ENCODE results near the gene VCL.
"Not testable (repeated sequence)": the region's sequence is repeated elsewhere in the genome, so short reads cannot be mapped to it uniquely, and the experiment has no call there.

The VCL gene

GRCh38 chr10:73983096-73984047, 14.5 kb upstream of the VCL start:
- no peaks in the 10 kb centered on the region for H3K27me3 Mint-ChIP-seq
- no peaks in the 10 kb centered on the region for H3K9me3 Mint-ChIP-seq
- no peak overlapping the region for H3K4me3 Mint-ChIP-seq

GRCh38 chr10:73989594-73990150, 8.2 kb upstream of the VCL start:
- DNase-seq (no peak), ATAC-seq (no peak)
- H3K27me3 Mint-ChIP-seq = no peaks in the 10 kb centered on the region
- no peaks in the 10 kb centered on the region for H3K9me3 Mint-ChIP-seq
- no peak overlapping the region for H3K4me3 Mint-ChIP-seq
- H3K4me1 Mint-ChIP-seq = peaks cover 33% of the 10 kb centered on the region
- H3K36me3 Mint-ChIP-seq (ENCODE audit: low read depth) = no peaks in the 10 kb centered on the region
- H3K27ac Mint-ChIP-seq = no peak overlapping the region

More at GRCh38 chr10:73983096-73984047, 14.5 kb upstream of the VCL start:
- no peak for DNase-seq
- peaks cover 7% of the 10 kb centered on the region for H3K4me1 Mint-ChIP-seq
- H3K27ac Mint-ChIP-seq = no peak overlapping the region
- H3K36me3 Mint-ChIP-seq (ENCODE audit: low read depth) = no peaks in the 10 kb centered on the region
- no peak for ATAC-seq

- H3K4me3 Mint-ChIP-seq = peak overlapping the region; percentile 32
- peak overlapping the region; percentile 82 for H3K27ac Mint-ChIP-seq
- H3K9me3 Mint-ChIP-seq = no peaks in the 10 kb centered on the region
- ATAC-seq = no peak
- H3K27me3 Mint-ChIP-seq = no peaks in the 10 kb centered on the region
- DNase-seq = no peak
- peaks cover 36% of the 10 kb centered on the region for H3K4me1 Mint-ChIP-seq
- no peaks in the 10 kb centered on the region for H3K36me3 Mint-ChIP-seq (ENCODE audit: low read depth)
Measured at GRCh38 chr10:73991203-73991883, 6.6 kb upstream of the VCL start.

- H3K9me3 Mint-ChIP-seq = no peaks in the 10 kb centered on the region
- peak overlapping the region; percentile 82 for H3K27ac Mint-ChIP-seq
- ATAC-seq (peak; percentile 95), DNase-seq (peak; percentile 74)
- H3K4me3 Mint-ChIP-seq = peak overlapping the region; percentile 29
- H3K4me1 Mint-ChIP-seq = peaks cover 36% of the 10 kb centered on the region
- no peaks in the 10 kb centered on the region for H3K27me3 Mint-ChIP-seq
- H3K36me3 Mint-ChIP-seq (ENCODE audit: low read depth) = no peaks in the 10 kb centered on the region
Measured at GRCh38 chr10:73991884-73992245, 6.1 kb upstream of the VCL start.

GRCh38 chr10:73992899-73993788, 4.8 kb upstream of the VCL start:
- H3K27ac Mint-ChIP-seq = peak overlapping the region; percentile 56
- no peaks in the 10 kb centered on the region for H3K27me3 Mint-ChIP-seq
- no peaks in the 10 kb centered on the region for H3K9me3 Mint-ChIP-seq
- H3K4me3 Mint-ChIP-seq = no peak overlapping the region
- no peaks in the 10 kb centered on the region for H3K36me3 Mint-ChIP-seq (ENCODE audit: low read depth)
- ATAC-seq (peak; percentile 11), DNase-seq (peak; percentile 15)
- peaks cover 38% of the 10 kb centered on the region for H3K4me1 Mint-ChIP-seq

- Mint-ChIP-seq H3K27ac (no peak overlapping the region), H3K36me3 (ENCODE audit: low read depth) (no peaks in the 10 kb centered on the region), H3K27me3 (no peaks in the 10 kb centered on the region), H3K4me1 (peaks cover 53% of the 10 kb centered on the region), H3K4me3 (no peak overlapping the region), H3K9me3 (no peaks in the 10 kb centered on the region)
- DNase-seq = no peak
- no peak for ATAC-seq
Measured at GRCh38 chr10:73995035-73995358, 2.9 kb upstream of the VCL start.

- Mint-ChIP-seq H3K36me3 (ENCODE audit: low read depth) (peaks cover 2% of the 10 kb centered on the region), H3K9me3 (no peaks in the 10 kb centered on the region), H3K27ac (peak overlapping the region; percentile 83), H3K4me1 (peaks cover 48% of the 10 kb centered on the region), H3K27me3 (no peaks in the 10 kb centered on the region), H3K4me3 (peak overlapping the region; percentile 90)
- no peak for DNase-seq
- peak; percentile 64 for ATAC-seq
Measured at GRCh38 chr10:73997461-73997786, 492 bp upstream of the VCL start.

- Mint-ChIP-seq H3K36me3 (ENCODE audit: low read depth) (peaks cover 2% of the 10 kb centered on the region), H3K4me3 (peak overlapping the region; percentile 90), H3K27ac (peak overlapping the region; percentile 73), H3K9me3 (no peaks in the 10 kb centered on the region), H3K4me1 (peaks cover 38% of the 10 kb centered on the region), H3K27me3 (no peaks in the 10 kb centered on the region)
- peak; percentile 8 for DNase-seq
- no peak for ATAC-seq
Measured at GRCh38 chr10:73998623-73998928, 660 bp downstream of the VCL start.

- DNase-seq (peak; percentile 16), ATAC-seq (no peak)
- H3K36me3 Mint-ChIP-seq (ENCODE audit: low read depth) = peaks cover 2% of the 10 kb centered on the region
- peak overlapping the region; percentile 73 for H3K27ac Mint-ChIP-seq
- no peaks in the 10 kb centered on the region for H3K9me3 Mint-ChIP-seq
- H3K4me1 Mint-ChIP-seq = peaks cover 36% of the 10 kb centered on the region
- H3K4me3 Mint-ChIP-seq = peak overlapping the region; percentile 90
- H3K27me3 Mint-ChIP-seq = no peaks in the 10 kb centered on the region
Measured at GRCh38 chr10:73998929-73999691, 1.2 kb downstream of the VCL start.

- Mint-ChIP-seq H3K27ac (peak overlapping the region; percentile 73), H3K27me3 (no peaks in the 10 kb centered on the region), H3K36me3 (ENCODE audit: low read depth) (peaks cover 2% of the 10 kb centered on the region), H3K4me3 (peak overlapping the region; percentile 90), H3K4me1 (peaks cover 33% of the 10 kb centered on the region), H3K9me3 (no peaks in the 10 kb centered on the region)
- DNase-seq (no peak), ATAC-seq (no peak)
Measured at GRCh38 chr10:73999703-74000102, 1.8 kb downstream of the VCL start.

GRCh38 chr10:74000244-74000643, 2.3 kb downstream of the VCL start:
- DNase-seq; H3K36me3 Mint-ChIP-seq (ENCODE audit: low read depth); ATAC-seq; H3K27me3 Mint-ChIP-seq; H3K4me3 Mint-ChIP-seq; H3K9me3 Mint-ChIP-seq; H3K27ac Mint-ChIP-seq: not testable (repeated sequence)
- peaks cover 30% of the 10 kb centered on the region for H3K4me1 Mint-ChIP-seq

- ATAC-seq = no peak
- no peak overlapping the region for H3K4me3 Mint-ChIP-seq
- peaks cover 30% of the 10 kb centered on the region for H3K4me1 Mint-ChIP-seq
- no peak for DNase-seq
- no peak overlapping the region for H3K27ac Mint-ChIP-seq
- no peaks in the 10 kb centered on the region for H3K27me3 Mint-ChIP-seq
- peaks cover 2% of the 10 kb centered on the region for H3K36me3 Mint-ChIP-seq (ENCODE audit: low read depth)
- H3K9me3 Mint-ChIP-seq = no peaks in the 10 kb centered on the region
Measured at GRCh38 chr10:74000892-74001669, 3.2 kb downstream of the VCL start.

- Mint-ChIP-seq H3K9me3 (no peaks in the 10 kb centered on the region), H3K4me3 (no peak overlapping the region), H3K27ac (no peak overlapping the region), H3K36me3 (ENCODE audit: low read depth) (peaks cover 2% of the 10 kb centered on the region), H3K27me3 (no peaks in the 10 kb centered on the region), H3K4me1 (peaks cover 32% of the 10 kb centered on the region)
- no peak for ATAC-seq
- DNase-seq = no peak
Measured at GRCh38 chr10:74006269-74006668, 8.4 kb downstream of the VCL start.

Measured in activated naive CD8-positive, alpha-beta T cell treated with anti-CD3 and anti-CD28 coated beads, Interleukin-2, amount 50 U/mL, for 24 hours (primary cell).